HepG2 (cell line): Measurements from ENCODE around the gene PLCXD1. TPM values are rescaled to one million over a fixed set of nuclear protein-coding genes. Genes with fewer than 3 reads are reported as not detected.

Experiments
- AGO2 ChIP-seq: fragments of 200-400 bp; formaldehyde crosslinking; optimal IDR thresholded peaks from 2 replicates; pipeline ENCODE3; 2017; ENCODE audit warnings: mild to moderate bottlenecking, low read depth, low read length, moderate library complexity
- ASH2L ChIP-seq: fragments of 300-600, 200-600 bp; sonication (generic); IDR thresholded peaks from 2 replicates; pipeline ENCODE4 v1.7.0; 2017; ENCODE audit warnings: low read depth, mild to moderate bottlenecking, moderate library complexity, mixed read lengths, low read length; ENCODE audit not compliant: insufficient read length
- CCDC6 ChIP-seq: sonication (generic); formaldehyde crosslinking; IDR thresholded peaks from 2 replicates; pipeline ENCODE4 v1.8.1; 2022; ENCODE audit warnings: mild to moderate bottlenecking, missing genetic modification reagents, moderate library complexity
- FOXP4 ChIP-seq: sonication (generic); formaldehyde crosslinking; IDR thresholded peaks from 2 replicates; pipeline ENCODE4 v1.4.0; 2020; ENCODE audit warnings: missing genetic modification reagents
- KLF16 ChIP-seq, 2 experiments: sonication (generic) in 1 of 2; formaldehyde crosslinking in 1 of 2; IDR thresholded peaks; 2 replicates each; pipeline versions ENCODE4 v1.6.1 to v1.8.0; 2016 to 2023; ENCODE audit warnings: missing genetic modification reagents in 2 of 2, missing compliant biosample characterization in 1 of 2
- PBX3 ChIP-seq: sonication (generic); formaldehyde crosslinking; IDR thresholded peaks from 2 replicates; pipeline ENCODE4 v1.8.1; 2023; ENCODE audit warnings: missing genetic modification reagents, inconsistent platforms, borderline replicate concordance
- RAD21 ChIP-seq: fragments of 450-650 bp; formaldehyde crosslinking; IDR thresholded peaks from 2 replicates; pipeline ENCODE4 v1.5.0; 2020; ENCODE audit warnings: mild to moderate bottlenecking
- RXRB ChIP-seq: IDR thresholded peaks from 2 replicates; pipeline ENCODE4 v1.6.1; 2016; ENCODE audit warnings: borderline replicate concordance, missing genetic modification reagents, missing compliant biosample characterization
- SIN3A ChIP-seq: IDR thresholded peaks from 2 replicates; pipeline ENCODE4 v1.6.1; 2011; ENCODE audit warnings: low read depth, mild to moderate bottlenecking, control low read depth, low read length, borderline replicate concordance
- SKI ChIP-seq: fragments of 450-650 bp; IDR thresholded peaks from one replicate; pipeline ENCODE4 v1.6.1; 2018; ENCODE audit warnings: mild to moderate bottlenecking; ENCODE audit not compliant: partially characterized antibody
- SMC3 ChIP-seq: IDR thresholded peaks from 2 replicates; pipeline ENCODE4 v1.6.1; 2011; ENCODE audit warnings: low read length, improper control_type of control experiment
- SP4 ChIP-seq: sonication (generic); formaldehyde crosslinking; IDR thresholded peaks from 2 replicates; pipeline ENCODE4 v1.8.1; 2023; ENCODE audit warnings: mild to moderate bottlenecking, missing genetic modification reagents
- STAT6 ChIP-seq: sonication (generic); formaldehyde crosslinking; IDR thresholded peaks from 2 replicates; pipeline ENCODE4 v1.4.0; 2020; ENCODE audit warnings: missing genetic modification reagents, mild to moderate bottlenecking, borderline replicate concordance
- TCF7 ChIP-seq: sonication (generic); IDR thresholded peaks from 2 replicates; pipeline ENCODE4 v1.6.1; 2016; ENCODE audit warnings: antibody characterized with exemption, low read depth
- U2AF2 ChIP-seq: fragments of 200-400 bp; formaldehyde crosslinking; IDR thresholded peaks from 2 replicates; pipeline ENCODE4 v1.6.1; 2017; ENCODE audit warnings: low read depth, mild to moderate bottlenecking, low read length
- ZBTB7B ChIP-seq: sonication (generic); formaldehyde crosslinking; IDR thresholded peaks from 2 replicates; pipeline ENCODE4 v1.4.0; 2020; ENCODE audit warnings: missing genetic modification reagents
- ZMYM4 ChIP-seq: sonication (generic); formaldehyde crosslinking; IDR thresholded peaks from 2 replicates; pipeline ENCODE4 v1.8.1; 2023; ENCODE audit warnings: mild to moderate bottlenecking, missing genetic modification reagents
- ZNF34 ChIP-seq: sonication (generic); formaldehyde crosslinking; IDR thresholded peaks from 2 replicates; pipeline ENCODE4 v1.4.0; 2020; ENCODE audit warnings: mild to moderate bottlenecking, missing genetic modification reagents, borderline replicate concordance
- ZNF362 ChIP-seq: sonication (generic); formaldehyde crosslinking; IDR thresholded peaks from 2 replicates; pipeline ENCODE4 v1.4.0; 2020; ENCODE audit warnings: missing genetic modification reagents, mild to moderate bottlenecking, borderline replicate concordance
- ZNF574 ChIP-seq: sonication (generic); formaldehyde crosslinking; IDR thresholded peaks from 2 replicates; pipeline ENCODE4 v1.4.0; 2020; ENCODE audit warnings: missing genetic modification reagents
- polyA plus RNA-seq, 8 experiments: library from polyadenylated mRNA; depleted of rRNA in 3 of 8; stranded (reverse) in 7 of 8; unstranded in 1 of 8; fragments of >200 nt; fragmentation: Illumina TruSeq in 4 of 8; extraction: Trizol in 4 of 8; gene quantifications; 2 replicates each; pipeline versions ENCODE4 v1.2.1 to v1.2.3, GENCODE V29; 2011 to 2016; ENCODE audit warnings: low read depth in 4 of 8, missing spikeins in 1 of 8, mixed read lengths in 1 of 8; ENCODE audit not compliant: insufficient read depth in 1 of 8
- total RNA-seq, 5 experiments: library from RNA; depleted of rRNA; stranded (reverse); fragments of >200 nt; fragmentation: Illumina TruSeq; extraction: Trizol; gene quantifications; 2 replicates each; pipeline ENCODE4 v1.2.3, GENCODE V29; 2016; ENCODE audit warnings: low read depth in 1 of 5

Gene PLCXD1
- total and polyA plus RNA-seq, 2 of the 13 experiments (the other 11 are each of a cell fraction or from before 2014, with no cell fraction given) = 87.7 to 153 TPM

- TF ChIP-seq FOXP4 (CRISPR knock-in tag) (peak; percentile 44; the same call in 1 of the 2 replicates), RXRB (CRISPR knock-in tag) (peak; percentile 94), SKI (peak; percentile 7), U2AF2 (no peak), CCDC6 (no peak), ASH2L (peak; percentile 68), ZNF574 (CRISPR knock-in tag) (peak; percentile 57), ZMYM4 (CRISPR knock-in tag) (0 out of 2 replicates have a peak, but pooled peaks have one; percentile 32), TCF7 (0 out of 2 replicates have a peak, but pooled peaks have one; percentile 11), AGO2 (peak; percentile 42), PBX3 (CRISPR knock-in tag) (no peak), SMC3 (no peak), RAD21 (CRISPR knock-in tag) (no peak), ZNF362 (CRISPR knock-in tag) (peak; percentile 83), KLF16 (CRISPR knock-in tag; IDR thresholded peaks at IDR 0.05) (0 out of 4 replicates have a peak, but pooled peaks of 1 of the 2 experiments have one; percentile 39), SP4 (CRISPR knock-in tag) (no peak), ZNF34 (CRISPR knock-in tag) (no peak), STAT6 (CRISPR knock-in tag) (no peak), SIN3A (0 out of 2 replicates have a peak, but pooled peaks have one; percentile 67), ZBTB7B (CRISPR knock-in tag) (peak; percentile 100)
These were observed 18.7 kb upstream of the PLCXD1 start (continued) for GRCh38 chrX:262381-262909.
